ENCODE measurements around the gene OR2F1.

The OR2F1 gene

DNA sequence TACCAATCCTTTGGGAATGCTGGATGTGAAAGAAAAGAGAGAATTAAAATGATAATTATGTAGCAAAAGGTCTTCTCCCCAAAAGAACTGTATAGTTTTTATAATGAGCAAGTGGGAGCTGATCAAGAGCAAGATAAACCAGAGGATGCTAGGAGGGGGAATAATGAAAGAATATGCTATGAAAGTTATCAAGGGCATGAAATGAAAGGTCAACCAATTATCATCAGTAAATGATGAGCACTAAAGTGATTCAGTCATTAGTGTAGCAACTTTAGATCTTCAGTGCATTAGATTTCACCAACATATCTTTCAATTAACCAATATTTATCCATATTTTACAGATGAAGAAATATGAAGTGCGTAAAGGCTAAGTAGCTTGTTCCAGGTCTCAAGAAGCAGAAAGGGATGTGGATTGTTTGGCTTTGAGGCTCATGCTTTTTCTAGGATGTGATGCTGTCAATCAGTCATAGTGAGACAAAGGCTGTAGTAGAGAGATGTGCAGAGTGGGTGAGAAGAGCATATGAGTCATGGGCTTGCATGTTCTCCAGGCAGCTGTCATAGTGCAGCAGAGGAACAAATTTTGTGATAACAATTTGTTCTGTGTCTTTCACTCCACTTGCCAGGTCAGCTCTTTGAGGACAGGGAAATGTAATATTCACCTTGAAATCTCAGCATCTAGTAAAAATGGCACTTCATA, 25.3 kb upstream of the OR2F1 start:
- Histone ChIP-seq H3K4me3 (ENCODE audit: insufficient read depth, low read depth, low read length, poor library complexity, severe bottlenecking) (no peak overlapping the region), H3K9me3 (ENCODE audit: control insufficient read depth, low read length) (no peaks in the 10 kb centered on the region), H3K27ac (ENCODE audit: insufficient read depth, low read length, poor library complexity, severe bottlenecking) (no peak overlapping the region), H3K36me3 (ENCODE audit: control insufficient read depth, insufficient read depth, low read length) (no peaks in the 10 kb centered on the region), H3K27me3 (replicated peaks; ENCODE audit: control insufficient read depth, insufficient read depth, low read length, poor library complexity, severe bottlenecking) (no peaks in the 10 kb centered on the region), H3K4me1 (ENCODE audit: control insufficient read depth, insufficient read depth, low read length, poor library complexity, severe bottlenecking) (no peaks in the 10 kb centered on the region)
- DNase-seq = no peak

DNA sequence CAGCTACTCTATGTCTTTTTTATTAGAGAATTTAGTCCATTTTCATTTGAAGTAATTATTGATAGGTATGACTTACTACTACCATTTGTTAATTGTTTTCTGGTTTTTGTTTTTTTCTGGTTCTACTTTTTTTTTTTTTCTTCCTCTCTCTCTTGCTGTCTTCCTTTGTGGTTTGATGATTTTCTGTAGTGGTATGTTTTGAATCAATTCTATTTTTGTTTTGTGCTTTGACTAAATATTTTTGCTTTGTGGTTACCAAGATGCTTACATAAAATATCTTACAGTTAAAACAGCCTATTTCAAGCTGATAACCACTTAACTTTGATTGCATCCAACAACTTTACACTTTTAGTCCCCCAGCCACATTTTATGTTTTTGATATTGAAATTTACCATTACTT, 22.9 kb upstream of the OR2F1 start:
- Histone ChIP-seq H3K27ac (ENCODE audit: insufficient read depth, low read length, poor library complexity, severe bottlenecking) (no peak overlapping the region), H3K4me1 (ENCODE audit: control insufficient read depth, insufficient read depth, low read length, poor library complexity, severe bottlenecking) (no peaks in the 10 kb centered on the region)
- DNase-seq = no peak

DNA sequence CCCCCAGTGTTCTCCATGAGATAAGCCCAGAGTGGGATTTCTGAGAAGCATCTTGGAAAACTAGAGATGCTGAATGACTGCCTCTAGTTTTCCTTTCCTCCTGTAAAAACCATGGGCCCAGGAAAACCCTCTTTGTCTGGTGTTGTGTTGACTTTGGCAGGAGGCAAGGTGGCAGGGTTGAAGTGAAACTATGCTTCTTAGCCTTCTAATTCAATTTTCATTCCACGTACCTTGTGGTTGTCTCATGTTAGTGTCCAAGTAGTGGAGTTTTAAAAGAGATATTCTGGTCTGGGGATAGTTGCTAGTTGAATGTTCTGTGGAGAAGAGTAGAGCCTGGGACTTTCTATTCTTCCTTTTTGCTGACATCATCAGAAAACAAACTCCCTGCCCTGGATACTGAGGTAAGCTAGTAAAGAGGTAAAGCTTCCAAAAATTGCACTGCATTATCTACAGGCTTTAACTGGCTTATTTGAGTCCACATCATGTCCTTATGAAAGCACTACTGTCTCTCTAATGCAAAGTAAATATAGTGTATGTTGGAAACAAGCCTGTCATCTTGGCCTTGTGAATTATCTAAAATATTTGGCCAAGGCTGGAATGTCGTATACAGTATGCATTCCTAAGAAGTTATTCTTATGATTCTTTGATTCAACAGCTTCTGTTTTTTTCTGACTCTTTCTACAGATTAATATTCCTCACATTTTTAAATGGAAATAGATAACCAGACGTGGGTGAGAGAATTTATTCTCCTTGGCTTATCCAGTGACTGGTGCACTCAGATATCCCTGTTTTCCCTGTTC, 19.9 kb upstream of the OR2F1 start, which contains the start of gene OR2F2:
Gene OR2F2 (plus strand): TSS at position 708 of the 800 bp plus-strand sequence. CDS start 0 bp downstream, at position 708.
- H3K27me3 ChIP-seq (replicated peaks; ENCODE audit: control insufficient read depth, insufficient read depth, low read length, poor library complexity, severe bottlenecking) = no peaks in the 10 kb centered on the region
- H3K9me3 ChIP-seq (ENCODE audit: control insufficient read depth, low read length) = no peaks in the 10 kb centered on the region
- H3K36me3 ChIP-seq (ENCODE audit: control insufficient read depth, insufficient read depth, low read length) = no peaks in the 10 kb centered on the region
- no peak within 1 kb of the TSS for H3K4me3 ChIP-seq (ENCODE audit: insufficient read depth, low read depth, low read length, poor library complexity, severe bottlenecking)
- no peaks in the 10 kb centered on the region for H3K4me1 ChIP-seq (ENCODE audit: control insufficient read depth, insufficient read depth, low read length, poor library complexity, severe bottlenecking)
- H3K27ac ChIP-seq (ENCODE audit: insufficient read depth, low read length, poor library complexity, severe bottlenecking) = no peak within 1 kb of the TSS
- DNase-seq = no peak

More for the DNA sequence above, 22.9 kb upstream of the OR2F1 start:
- H3K4me3 ChIP-seq (ENCODE audit: insufficient read depth, low read depth, low read length, poor library complexity, severe bottlenecking) = no peak overlapping the region
- no peaks in the 10 kb centered on the region for H3K27me3 ChIP-seq (replicated peaks; ENCODE audit: control insufficient read depth, insufficient read depth, low read length, poor library complexity, severe bottlenecking)
- H3K36me3 ChIP-seq (ENCODE audit: control insufficient read depth, insufficient read depth, low read length) = no peaks in the 10 kb centered on the region
- H3K9me3 ChIP-seq (ENCODE audit: control insufficient read depth, low read length) = no peaks in the 10 kb centered on the region

DNA sequence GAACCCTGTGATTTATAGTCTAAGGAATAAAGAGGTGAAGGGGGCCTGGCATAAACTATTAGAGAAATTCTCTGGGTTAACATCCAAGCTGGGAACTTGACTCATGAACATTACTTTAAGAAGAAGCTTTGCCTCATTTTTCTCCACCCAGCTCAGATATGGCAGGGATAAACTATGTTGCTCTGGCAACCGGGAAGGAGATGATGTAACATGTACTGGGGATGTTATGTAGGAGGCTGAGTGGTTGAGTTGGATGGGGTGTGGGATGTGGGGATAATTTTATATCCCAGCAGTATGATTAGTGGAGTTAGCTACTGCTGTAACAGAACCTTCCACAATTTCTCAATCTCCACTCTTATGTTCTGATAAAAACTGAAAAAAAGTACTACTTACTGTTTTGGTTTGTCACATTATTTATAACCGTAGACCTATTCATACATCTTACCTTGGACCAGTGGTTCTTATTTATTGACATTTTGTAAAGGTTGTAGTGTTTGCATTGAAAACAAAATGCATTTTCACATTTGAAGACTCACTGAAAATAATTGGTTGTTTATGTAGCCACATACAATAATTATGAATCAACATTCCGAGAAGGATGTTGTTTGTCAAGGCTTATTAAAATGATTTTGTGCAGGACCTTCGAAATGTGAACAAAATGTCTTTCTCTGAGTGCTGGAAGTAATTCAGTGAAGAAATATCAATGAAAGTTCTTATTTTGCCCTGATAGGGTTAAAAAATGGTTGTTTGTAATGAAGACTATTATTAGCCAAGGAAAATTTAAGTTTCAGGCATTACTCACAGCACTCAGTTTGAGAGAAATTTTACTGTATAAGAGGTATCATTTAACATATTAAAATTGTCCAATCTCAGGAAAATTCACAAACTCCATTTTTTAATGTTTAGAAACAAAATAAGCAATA, 18.3 kb upstream of the OR2F1 start:
- H3K36me3 ChIP-seq (ENCODE audit: control insufficient read depth, insufficient read depth, low read length) = no peaks in the 10 kb centered on the region
- no peaks in the 10 kb centered on the region for H3K4me1 ChIP-seq (ENCODE audit: control insufficient read depth, insufficient read depth, low read length, poor library complexity, severe bottlenecking)
- H3K27me3 ChIP-seq (replicated peaks; ENCODE audit: control insufficient read depth, insufficient read depth, low read length, poor library complexity, severe bottlenecking) = no peaks in the 10 kb centered on the region
- H3K27ac ChIP-seq (ENCODE audit: insufficient read depth, low read length, poor library complexity, severe bottlenecking) = no peak overlapping the region
- no peak overlapping the region for H3K4me3 ChIP-seq (ENCODE audit: insufficient read depth, low read depth, low read length, poor library complexity, severe bottlenecking)
- no peaks in the 10 kb centered on the region for H3K9me3 ChIP-seq (ENCODE audit: control insufficient read depth, low read length)
- no peak for DNase-seq

DNA sequence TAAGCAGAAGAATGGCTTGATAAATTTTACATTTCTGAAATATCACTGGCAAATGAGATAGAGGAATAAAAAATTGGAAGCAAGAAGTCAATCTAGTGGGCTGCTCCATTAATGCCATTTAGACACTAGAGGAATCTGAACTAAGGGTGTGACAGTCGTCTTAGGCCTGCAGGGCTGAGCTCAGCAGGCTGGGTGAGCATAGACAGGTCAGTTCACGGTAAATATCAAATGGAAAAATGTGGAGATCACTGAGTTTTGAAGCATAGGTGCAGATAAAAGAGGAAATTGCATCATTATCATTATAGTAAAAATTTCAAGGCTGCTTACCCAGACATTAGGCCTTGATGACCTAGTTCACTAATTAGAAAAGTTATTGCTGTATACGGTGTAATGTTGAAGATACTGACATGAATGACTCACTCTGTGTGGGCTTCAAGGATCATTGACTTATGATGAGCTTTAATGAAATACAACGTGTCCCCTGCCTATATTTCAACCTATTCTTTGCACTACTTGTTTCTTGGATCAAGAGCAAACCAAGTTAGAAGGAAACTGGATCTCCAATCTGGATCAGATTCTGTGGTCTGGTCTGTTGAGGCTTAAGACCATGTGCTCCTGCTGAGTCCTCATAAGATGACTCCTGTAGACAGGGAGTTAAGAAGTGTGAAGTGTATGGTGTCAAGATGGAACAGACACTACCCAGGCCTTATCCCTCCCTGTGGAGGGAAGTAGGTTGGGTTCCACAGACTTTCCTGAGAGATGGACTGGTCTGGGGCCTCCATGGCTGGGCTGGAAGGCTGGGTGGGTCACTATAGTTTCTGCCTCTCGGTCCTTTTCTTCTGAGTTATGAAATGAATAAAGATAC, 16.0 kb upstream of the OR2F1 start:
- Histone ChIP-seq H3K4me1 (ENCODE audit: control insufficient read depth, insufficient read depth, low read length, poor library complexity, severe bottlenecking) (no peaks in the 10 kb centered on the region), H3K4me3 (ENCODE audit: insufficient read depth, low read depth, low read length, poor library complexity, severe bottlenecking) (no peak overlapping the region), H3K27ac (ENCODE audit: insufficient read depth, low read length, poor library complexity, severe bottlenecking) (no peak overlapping the region), H3K27me3 (replicated peaks; ENCODE audit: control insufficient read depth, insufficient read depth, low read length, poor library complexity, severe bottlenecking) (no peaks in the 10 kb centered on the region), H3K36me3 (ENCODE audit: control insufficient read depth, insufficient read depth, low read length) (no peaks in the 10 kb centered on the region), H3K9me3 (ENCODE audit: control insufficient read depth, low read length) (no peaks in the 10 kb centered on the region)
- no peak for DNase-seq

DNA sequence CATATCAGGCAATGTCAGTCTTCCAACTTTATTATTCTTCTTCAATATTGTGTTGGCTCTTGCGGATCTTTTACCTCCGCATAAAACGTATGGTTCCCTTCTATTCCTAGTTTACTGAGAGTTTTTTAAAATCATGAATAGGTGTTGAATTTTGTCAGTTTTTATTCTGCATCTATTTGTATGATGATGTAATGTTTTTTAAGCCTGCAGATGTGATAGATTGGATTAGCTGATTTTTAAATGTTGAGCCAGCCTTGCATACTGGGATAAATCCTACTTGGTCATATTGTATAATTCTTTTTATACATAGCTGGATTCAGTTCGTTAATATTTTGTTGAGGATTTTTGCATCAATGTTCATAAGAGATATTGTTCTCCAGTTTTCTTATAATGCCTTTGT, 9.2 kb upstream of the OR2F1 start:
- no peaks in the 10 kb centered on the region for H3K36me3 ChIP-seq (ENCODE audit: control insufficient read depth, insufficient read depth, low read length)
- no peaks in the 10 kb centered on the region for H3K9me3 ChIP-seq (ENCODE audit: control insufficient read depth, low read length)
- no peak for DNase-seq
- no peak overlapping the region for H3K4me3 ChIP-seq (ENCODE audit: insufficient read depth, low read depth, low read length, poor library complexity, severe bottlenecking)
- H3K4me1 ChIP-seq (ENCODE audit: control insufficient read depth, insufficient read depth, low read length, poor library complexity, severe bottlenecking) = no peaks in the 10 kb centered on the region
- no peak overlapping the region for H3K27ac ChIP-seq (ENCODE audit: insufficient read depth, low read length, poor library complexity, severe bottlenecking)
- H3K27me3 ChIP-seq (replicated peaks; ENCODE audit: control insufficient read depth, insufficient read depth, low read length, poor library complexity, severe bottlenecking) = no peaks in the 10 kb centered on the region

DNA sequence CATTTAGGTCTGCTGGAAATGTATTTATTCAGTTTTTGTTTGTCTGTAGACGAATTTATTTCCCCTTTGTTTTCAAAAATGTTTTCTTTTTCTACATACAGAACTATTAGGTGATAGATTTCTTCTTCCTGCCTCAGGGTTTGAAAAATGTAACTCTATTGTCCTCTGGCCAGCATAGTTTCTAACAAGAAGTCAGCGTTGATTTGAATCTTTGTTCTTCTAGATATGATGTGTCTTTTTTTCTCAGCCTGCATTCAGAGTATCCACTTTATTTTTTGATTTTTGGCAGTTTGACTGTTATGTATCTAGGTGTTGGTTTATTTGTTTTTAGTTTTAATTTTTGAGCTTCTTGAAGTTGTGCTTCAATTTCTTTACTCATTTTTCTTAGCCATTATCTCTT, 7.5 kb upstream of the OR2F1 start:
- no peaks in the 10 kb centered on the region for H3K4me1 ChIP-seq (ENCODE audit: control insufficient read depth, insufficient read depth, low read length, poor library complexity, severe bottlenecking)
- H3K9me3 ChIP-seq (ENCODE audit: control insufficient read depth, low read length) = no peaks in the 10 kb centered on the region
- H3K27ac ChIP-seq (ENCODE audit: insufficient read depth, low read length, poor library complexity, severe bottlenecking) = no peak overlapping the region
- no peaks in the 10 kb centered on the region for H3K27me3 ChIP-seq (replicated peaks; ENCODE audit: control insufficient read depth, insufficient read depth, low read length, poor library complexity, severe bottlenecking)
- H3K36me3 ChIP-seq (ENCODE audit: control insufficient read depth, insufficient read depth, low read length) = no peaks in the 10 kb centered on the region
- no peak for DNase-seq
- H3K4me3 ChIP-seq (ENCODE audit: insufficient read depth, low read depth, low read length, poor library complexity, severe bottlenecking) = no peak overlapping the region

DNA sequence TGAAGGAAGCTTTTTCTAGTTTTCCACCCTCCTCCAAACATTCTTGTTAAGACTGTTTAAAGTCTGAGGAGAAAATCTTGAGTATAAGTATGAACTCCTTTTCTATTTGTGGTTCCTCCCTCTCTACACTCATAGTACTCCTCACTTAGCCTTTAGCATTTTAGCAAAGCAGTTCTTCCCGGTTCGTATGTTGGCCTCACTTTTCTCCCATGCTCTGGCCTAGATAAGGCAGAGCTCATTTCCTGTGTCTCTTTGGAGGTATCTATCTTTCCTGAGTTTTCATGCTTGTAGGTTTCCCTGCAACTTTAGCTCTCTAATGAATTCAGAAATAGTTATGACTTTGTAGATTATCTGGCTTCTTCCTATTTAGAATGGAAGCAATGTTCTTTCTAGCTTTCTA, 5.9 kb upstream of the OR2F1 start:
- H3K4me1 ChIP-seq (ENCODE audit: control insufficient read depth, insufficient read depth, low read length, poor library complexity, severe bottlenecking) = no peaks in the 10 kb centered on the region
- no peak overlapping the region for H3K27ac ChIP-seq (ENCODE audit: insufficient read depth, low read length, poor library complexity, severe bottlenecking)
- H3K4me3 ChIP-seq (ENCODE audit: insufficient read depth, low read depth, low read length, poor library complexity, severe bottlenecking) = no peak overlapping the region
- H3K9me3 ChIP-seq (ENCODE audit: control insufficient read depth, low read length) = no peaks in the 10 kb centered on the region
- no peaks in the 10 kb centered on the region for H3K36me3 ChIP-seq (ENCODE audit: control insufficient read depth, insufficient read depth, low read length)
- DNase-seq = no peak
- H3K27me3 ChIP-seq (replicated peaks; ENCODE audit: control insufficient read depth, insufficient read depth, low read length, poor library complexity, severe bottlenecking) = no peaks in the 10 kb centered on the region

DNA sequence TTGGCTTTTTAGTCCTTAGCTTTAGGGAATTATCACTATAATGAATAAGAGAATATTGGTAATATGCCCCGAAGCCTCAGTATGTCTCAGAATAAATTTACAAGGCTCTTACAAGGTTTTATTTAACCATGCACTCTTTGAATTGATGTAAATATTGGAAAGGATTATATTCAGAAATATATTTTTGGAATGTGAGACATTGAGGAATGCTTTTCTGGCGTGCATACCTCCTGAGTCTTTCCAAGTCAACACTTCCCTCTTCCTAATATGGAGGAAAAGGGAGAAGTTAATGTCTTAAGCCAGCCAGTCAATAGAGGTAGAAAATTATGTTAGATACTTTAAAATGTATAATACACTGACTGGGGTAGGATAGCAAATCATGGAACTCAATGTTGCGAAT, 1.2 kb upstream of the OR2F1 start:
- Histone ChIP-seq H3K27me3 (replicated peaks; ENCODE audit: control insufficient read depth, insufficient read depth, low read length, poor library complexity, severe bottlenecking) (no peaks in the 10 kb centered on the region), H3K4me1 (ENCODE audit: control insufficient read depth, insufficient read depth, low read length, poor library complexity, severe bottlenecking) (no peaks in the 10 kb centered on the region), H3K9me3 (ENCODE audit: control insufficient read depth, low read length) (no peaks in the 10 kb centered on the region), H3K27ac (ENCODE audit: insufficient read depth, low read length, poor library complexity, severe bottlenecking) (no peak overlapping the region), H3K36me3 (ENCODE audit: control insufficient read depth, insufficient read depth, low read length) (no peaks in the 10 kb centered on the region), H3K4me3 (ENCODE audit: insufficient read depth, low read depth, low read length, poor library complexity, severe bottlenecking) (no peak overlapping the region)
- no peak for DNase-seq
